B cell (primary cell): ENCODE measurements around the gene ARFIP2.

Experiments
- CTCF ChIP-seq: fragments of 200-600 bp; IDR thresholded peaks from one replicate; pipeline ENCODE4 v1.8.0; 2022; ENCODE audit warnings: antibody characterized with exemption, mild to moderate bottlenecking
- EZH2 ChIP-seq: IDR thresholded peaks from 2 replicates; pipeline ENCODE4 v1.6.1; 2012; ENCODE audit warnings: borderline replicate concordance, low read depth, mild to moderate bottlenecking, moderate library complexity, low read length; ENCODE audit not compliant: insufficient read depth, poor library complexity, severe bottlenecking

- TF ChIP-seq EZH2 (no peak), CTCF (peak; percentile 92)
Measured at GRCh38 chr11:6443269-6444003, 37.7 kb downstream of the ARFIP2 start.
